HL-60 (cell line): ENCODE data around the gene ERBB4.

Experiments used
- CTCF ChIP-seq: IDR thresholded peaks from one replicate; pipeline ENCODE4 v1.5.1; 2011; ENCODE audit warnings: low read length, control low read depth, inconsistent platforms; ENCODE audit not compliant: insufficient read depth
- GABPA ChIP-seq: IDR thresholded peaks from 2 replicates; pipeline ENCODE4 v1.6.1; 2012; ENCODE audit warnings: low read depth
- POLR2AphosphoS5 ChIP-seq: IDR thresholded peaks from 2 replicates; pipeline ENCODE4 v1.6.1; 2012; ENCODE audit warnings: low read depth
- REST ChIP-seq: IDR thresholded peaks from 2 replicates; pipeline ENCODE4 v1.6.1; 2012; ENCODE audit warnings: low read depth; ENCODE audit not compliant: insufficient replicate concordance

- TF ChIP-seq GABPA (no peak), CTCF (no peak), POLR2AphosphoS5 (no peak), REST (no peak)
Measured at GRCh38 chr2:211722928-211723327, 815.7 kb downstream of the ERBB4 start.
